Prostate gland (tissue), 2 donors: ENCODE measurements around the gene DPP9. TPM values are rescaled to one million over a fixed set of nuclear protein-coding genes. Genes with fewer than 3 reads are reported as not detected.

Experiments
- DNase-seq: peaks from one replicate; pipeline ENCODE4 v3.0.0-alpha.2; 2019; ENCODE audit warnings: low spot score
- H3K27ac ChIP-seq, 2 donors: fragments of 200-600 bp; sonication (generic); 2 replicates each; pipeline ENCODE4 v1.5.1; 2017 to 2019
- H3K27me3 ChIP-seq: fragments of 200-600 bp; sonication (generic); replicated peaks from 2 replicates; pipeline ENCODE4 v1.5.1; 2019; ENCODE audit not compliant: insufficient read depth
- H3K36me3 ChIP-seq, 2 donors: fragments of 200-600 bp; sonication (generic); 1 replicate in 1 of 2; 2 replicates in 1 of 2; pipeline versions ENCODE4 v1.5.1 to v1.8.1; 2017 to 2019
- H3K4me1 ChIP-seq: fragments of 200-600 bp; sonication (generic); replicated peaks from 2 replicates; pipeline ENCODE4 v1.5.1; 2019
- H3K4me3 ChIP-seq, 2 donors: fragments of 200-600 bp; sonication (generic); 2 replicates each; pipeline ENCODE4 v1.5.1; 2017 to 2019
- H3K9me3 ChIP-seq: fragments of 200-600 bp; sonication (generic); 2 replicates; pipeline ENCODE4 v1.5.1; 2017
- POLR2A ChIP-seq: fragments of 450-650 bp; IDR thresholded peaks from one replicate; pipeline ENCODE4 v1.6.1; 2016; ENCODE audit warnings: antibody characterized with exemption, mild to moderate bottlenecking
- POLR2AphosphoS5 ChIP-seq: sonication (generic); formaldehyde crosslinking; IDR thresholded peaks from one replicate; pipeline ENCODE4 v1.6.1; 2017; ENCODE audit warnings: antibody characterized with exemption
- WGBS: methylation state at CpG from one replicate; pipeline ENCODE4 v1.1.5; 2018; 5-methylcytosine and 5-hydroxymethylcytosine counted together
- intact Hi-C: fragments of 100-400 bp; cut with DNase I; formaldehyde crosslinking; loops from one replicate; pipeline ENCODE4 v1.14.2; 2022
- total RNA-seq, 2 donors: library from RNA; depleted of rRNA; stranded (reverse); fragments of >200 nt; gene quantifications; one replicate each; pipeline ENCODE4 v1.1.0, GENCODE V29; 2016
- TF ChIP-seq, protein P1 (sequence below), 4 experiments: fragments of 200-600 bp in 2 of 4; fragments of 450-650 bp in 2 of 4; sonication (generic) in 2 of 4; IDR thresholded peaks; 1 replicate in 3 of 4; 2 replicates in 1 of 4; pipeline ENCODE4 v1.5.1; 2016 to 2019; ENCODE audit warnings: antibody characterized with exemption in 4 of 4, mild to moderate bottlenecking in 2 of 4, moderate library complexity in 2 of 4

DPP9 gene
- total RNA-seq, 2 donors from 2014 or later, result 53.5 to 116 TPM

DNA sequence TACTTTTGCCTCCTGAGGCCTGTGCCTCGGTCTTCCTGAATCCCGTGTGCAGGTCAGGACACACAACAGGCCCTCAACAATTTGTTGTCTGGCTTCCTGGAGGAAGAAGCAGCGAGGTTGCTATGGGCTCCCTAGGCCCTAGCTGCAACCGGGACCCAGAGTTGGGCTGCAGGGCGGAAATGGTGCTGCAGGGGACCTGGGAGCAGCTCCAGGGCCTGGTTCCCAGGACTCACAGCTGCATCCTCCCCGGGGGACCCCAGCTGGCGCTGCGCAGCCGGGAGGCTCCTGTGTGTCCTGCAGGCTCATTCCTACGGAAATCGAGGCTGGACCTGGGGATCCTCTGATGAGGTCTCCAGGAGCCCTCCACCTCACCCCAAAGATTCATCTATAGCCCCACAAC is 85.3 kb downstream of the DPP9 start:
- H3K27me3 ChIP-seq, result no peaks in the 10 kb centered on the region
- intact Hi-C loops, result loop anchor here (5.0 kb wide), 2 partner anchors 61 to 84 kb away; partner anchors contain the start of gene DPP9
- H3K27ac ChIP-seq, result no peak overlapping the region
- no peak overlapping the region for H3K4me3 ChIP-seq
- no peaks in the 10 kb centered on the region for H3K4me1 ChIP-seq
- H3K36me3 ChIP-seq, result no peaks in the 10 kb centered on the region
- no peak for DNase-seq
- WGBS, result 82% methylated on average over 10 of the region's 11 CpGs
- no peak for TF ChIP-seq POLR2AphosphoS5
- no peak for TF ChIP-seq POLR2A
- TF ChIP-seq, protein P1, sequence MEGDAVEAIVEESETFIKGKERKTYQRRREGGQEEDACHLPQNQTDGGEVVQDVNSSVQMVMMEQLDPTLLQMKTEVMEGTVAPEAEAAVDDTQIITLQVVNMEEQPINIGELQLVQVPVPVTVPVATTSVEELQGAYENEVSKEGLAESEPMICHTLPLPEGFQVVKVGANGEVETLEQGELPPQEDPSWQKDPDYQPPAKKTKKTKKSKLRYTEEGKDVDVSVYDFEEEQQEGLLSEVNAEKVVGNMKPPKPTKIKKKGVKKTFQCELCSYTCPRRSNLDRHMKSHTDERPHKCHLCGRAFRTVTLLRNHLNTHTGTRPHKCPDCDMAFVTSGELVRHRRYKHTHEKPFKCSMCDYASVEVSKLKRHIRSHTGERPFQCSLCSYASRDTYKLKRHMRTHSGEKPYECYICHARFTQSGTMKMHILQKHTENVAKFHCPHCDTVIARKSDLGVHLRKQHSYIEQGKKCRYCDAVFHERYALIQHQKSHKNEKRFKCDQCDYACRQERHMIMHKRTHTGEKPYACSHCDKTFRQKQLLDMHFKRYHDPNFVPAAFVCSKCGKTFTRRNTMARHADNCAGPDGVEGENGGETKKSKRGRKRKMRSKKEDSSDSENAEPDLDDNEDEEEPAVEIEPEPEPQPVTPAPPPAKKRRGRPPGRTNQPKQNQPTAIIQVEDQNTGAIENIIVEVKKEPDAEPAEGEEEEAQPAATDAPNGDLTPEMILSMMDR (IDR thresholded peaks at IDR 0.05), result no peak
- H3K9me3 ChIP-seq, result no peaks in the 10 kb centered on the region

DNA sequence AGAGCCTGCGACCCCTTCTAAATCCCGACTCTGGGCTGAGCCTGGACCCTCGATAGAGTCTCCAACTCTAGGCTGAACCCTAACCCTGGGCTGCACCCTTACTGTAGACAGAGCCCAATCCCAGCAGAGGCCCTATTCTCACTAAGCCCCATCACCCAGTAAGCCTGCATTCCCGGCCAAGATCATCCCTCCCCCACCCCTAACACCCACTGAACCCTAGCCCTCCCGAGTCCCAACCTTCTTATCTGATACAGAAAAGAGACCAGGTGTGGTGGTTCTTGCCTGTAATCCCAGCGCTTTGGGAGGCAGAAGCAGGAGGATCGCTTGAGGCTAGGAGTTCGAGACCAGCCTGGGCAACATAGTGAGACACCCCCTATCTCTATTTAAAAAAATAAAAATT is 86.9 kb downstream of the DPP9 start:
- H3K36me3 ChIP-seq, result no peaks in the 10 kb centered on the region
- intact Hi-C loops, result loop anchor here (5.0 kb wide), 2 partner anchors 59 to 86 kb away; partner anchors contain the start of gene DPP9
- no peaks in the 10 kb centered on the region for H3K4me1 ChIP-seq
- H3K4me3 ChIP-seq, result peak overlapping the region in 1 of 2 donors; percentile 26
- WGBS, result 64% methylated on average over 8 of the region's 8 CpGs
- H3K27ac ChIP-seq, result no peak overlapping the region
- H3K9me3 ChIP-seq, result no peaks in the 10 kb centered on the region
- TF ChIP-seq, protein P1 (IDR thresholded peaks at IDR 0.05), result no peak
- no peak for TF ChIP-seq POLR2A
- no peak for TF ChIP-seq POLR2AphosphoS5
- DNase-seq, result no peak
- no peaks in the 10 kb centered on the region for H3K27me3 ChIP-seq

DNA sequence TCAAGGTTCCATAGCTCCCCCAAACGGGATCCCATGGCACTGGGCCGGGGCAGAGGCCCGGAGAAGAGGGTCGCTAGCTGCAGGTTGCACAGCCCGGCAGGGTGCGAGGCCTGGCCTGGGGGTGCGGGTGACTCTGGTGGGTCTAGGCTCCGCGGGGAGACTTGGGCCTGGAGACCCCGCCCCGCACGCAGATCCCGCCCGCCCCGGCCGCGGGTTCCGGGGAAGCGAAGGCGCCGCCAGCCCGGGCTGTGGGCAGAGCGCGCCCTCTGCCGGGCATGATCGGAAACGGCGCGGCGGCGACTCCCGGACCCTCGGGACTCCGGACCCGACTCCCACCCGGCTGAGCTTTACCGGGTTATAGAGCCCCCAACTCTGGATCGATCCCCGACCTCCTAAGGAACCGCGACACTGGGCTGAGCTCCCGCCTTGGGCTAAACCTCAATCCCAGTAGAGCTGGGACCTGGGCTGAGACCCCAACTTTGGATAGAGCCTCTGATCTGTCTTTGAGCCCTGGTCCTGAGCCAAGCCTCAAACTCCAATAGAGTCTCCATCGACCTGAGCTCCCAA is 87.4 kb downstream of the DPP9 start:
- intact Hi-C loops, result loop anchor here (5.0 kb wide), 2 partner anchors 59 to 86 kb away; partner anchors contain the start of gene DPP9
- DNase-seq, result peak; percentile 42
- Histone ChIP-seq H3K36me3 (no peaks in the 10 kb centered on the region), H3K9me3 (no peaks in the 10 kb centered on the region), H3K4me1 (no peaks in the 10 kb centered on the region), H3K27me3 (no peaks in the 10 kb centered on the region), H3K27ac (no peak overlapping the region), H3K4me3 (peak overlapping the region; percentile 26 to 43)
- TF ChIP-seq POLR2A (no peak), POLR2AphosphoS5 (no peak)
- TF ChIP-seq, protein P1 (IDR thresholded peaks at IDR 0.05), result peak; percentile 87 to 96 (median 91)
- WGBS, result 2% methylated on average over 15 of the region's 43 CpGs

DNA sequence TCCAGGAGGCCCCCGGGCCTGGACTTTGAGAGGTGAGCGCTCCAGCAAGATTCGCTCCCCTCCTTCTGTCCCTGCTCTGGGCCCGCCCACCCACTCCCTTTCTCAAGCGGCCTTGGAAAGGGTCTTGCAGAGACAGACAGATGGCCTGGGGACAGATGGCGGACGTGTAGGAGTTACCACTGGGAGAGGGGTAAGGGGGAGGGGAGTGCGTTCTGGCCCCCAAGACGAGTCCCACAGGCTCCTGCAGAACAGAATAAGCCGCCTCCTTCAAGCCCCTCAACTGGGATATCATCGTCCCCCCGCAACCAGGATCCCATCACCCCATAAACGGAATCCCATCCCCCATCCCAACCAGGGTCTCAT is 87.9 kb downstream of the DPP9 start:
- Histone ChIP-seq H3K27ac (no peak overlapping the region), H3K36me3 (no peaks in the 10 kb centered on the region), H3K9me3 (no peaks in the 10 kb centered on the region), H3K27me3 (no peaks in the 10 kb centered on the region), H3K4me1 (no peaks in the 10 kb centered on the region), H3K4me3 (peak overlapping the region; percentile 26 to 43)
- DNase-seq, result no peak
- TF ChIP-seq POLR2A, result no peak
- TF ChIP-seq, protein P1 (IDR thresholded peaks at IDR 0.05), result no peak
- no peak for TF ChIP-seq POLR2AphosphoS5
- 27% methylated on average over 13 of the region's 13 CpGs for WGBS
- intact Hi-C loops, result loop anchor here (5.0 kb wide), 2 partner anchors 58 to 87 kb away; partner anchors contain the start of gene DPP9
